IPS-11a (cell line): ENCODE results near the gene GIMAP6.
"Not testable (repeated sequence)": the region's sequence is repeated elsewhere in the genome, so short reads cannot be mapped to it uniquely, and the experiment has no call there.

ENCODE experiments used
- H3K4me3 ChIP-seq: one replicate; pipeline ENCODE4 v1.5.1; 2013; ENCODE audit warnings: low read depth, low read length, control low read depth

GIMAP6 gene

DNA sequence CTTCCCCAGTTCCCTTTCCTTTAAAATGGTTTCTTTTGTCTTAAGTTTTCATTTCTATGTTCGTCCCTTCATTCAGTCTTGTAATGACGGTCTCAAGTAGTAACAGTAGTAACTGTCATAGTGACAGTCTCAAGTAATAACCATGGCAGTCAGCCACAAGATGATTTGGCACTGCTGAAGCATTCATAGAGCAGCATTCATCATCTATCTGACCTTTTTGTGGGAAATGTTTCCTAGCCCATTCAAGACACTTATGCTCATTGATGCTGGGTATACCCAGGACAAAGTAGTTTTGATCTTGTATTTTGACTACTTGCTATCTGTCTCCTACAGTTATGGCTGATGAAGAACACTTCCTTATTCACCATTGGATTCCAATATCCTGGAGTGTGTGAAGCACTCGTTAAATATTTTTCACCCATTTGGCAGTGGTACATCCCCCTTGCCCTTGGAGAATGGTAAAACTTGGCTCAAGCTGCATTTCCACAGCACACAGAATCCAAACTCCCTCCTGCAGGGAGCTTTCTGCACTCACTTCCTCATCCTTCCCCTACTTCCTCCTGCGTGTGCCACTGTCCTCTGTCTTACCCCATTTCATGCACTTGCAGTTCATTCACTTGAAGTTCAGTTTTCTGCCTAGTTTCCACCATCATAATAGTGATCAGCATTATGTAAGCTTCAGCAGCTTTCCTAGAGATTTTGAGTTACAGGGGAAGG, 46.0 kb downstream of the GIMAP6 start:
- H3K4me3 ChIP-seq = no peak overlapping the region

- no peak overlapping the region for H3K4me3 ChIP-seq
Observed at GRCh38 chr7:150585199-150585598, 47.0 kb downstream of the GIMAP6 start.

- no peak overlapping the region for H3K4me3 ChIP-seq
Observed at GRCh38 chr7:150580638-150581394, 51.4 kb downstream of the GIMAP6 start.

- not testable (repeated sequence) for H3K4me3 ChIP-seq
Observed at GRCh38 chr7:150579979-150580637, 52.1 kb downstream of the GIMAP6 start.
